Testis (tissue), 2 donors: ENCODE measurements around the gene SHROOM1.

Source experiments
- CTCF ChIP-seq, 3 experiments: fragments of 450-650 bp in 2 of 3; fragments of 200-600 bp in 1 of 3; sonication (generic) in 1 of 3; IDR thresholded peaks; one replicate each; pipeline ENCODE4 v1.5.1; 2016 to 2019; ENCODE audit warnings: antibody characterized with exemption in 3 of 3, mild to moderate bottlenecking in 2 of 3, moderate library complexity in 1 of 3
- POLR2A ChIP-seq: fragments of 450-650 bp; IDR thresholded peaks from one replicate; pipeline ENCODE4 v1.6.1; 2017; ENCODE audit warnings: antibody characterized with exemption, mild to moderate bottlenecking, moderate library complexity

GRCh38 chr5:132831095-132831860 lies 831 bp upstream of the SHROOM1 start:
- no peak for TF ChIP-seq CTCF (IDR thresholded peaks at IDR 0.05)
- no peak for TF ChIP-seq POLR2A
